H9 (cell line): Measurements from ENCODE around the gene ZNF341. TPM values are rescaled to one million over a fixed set of nuclear protein-coding genes. Genes with fewer than 3 reads are reported as not detected.

Experiments
- DNase-seq: peaks from one replicate; pipeline ENCODE4 v3.0.0-alpha.2; 2017
- H2AFZ ChIP-seq: one replicate; pipeline ENCODE4 v1.6.1; 2013; ENCODE audit warnings: mild to moderate bottlenecking, low read length, control low read depth, moderate library complexity
- H2AK5ac ChIP-seq: 2 replicates; pipeline ENCODE4 v1.6.1; 2013; ENCODE audit warnings: low read length, control low read depth, mixed read lengths; ENCODE audit not compliant: insufficient read length
- H2BK120ac ChIP-seq: one replicate; pipeline ENCODE4 v1.6.1; 2013; ENCODE audit warnings: low read depth, mild to moderate bottlenecking, low read length, control low read depth, inconsistent platforms; ENCODE audit not compliant: poor library complexity, severe bottlenecking
- H2BK12ac ChIP-seq: 2 replicates; pipeline ENCODE4 v1.6.1; 2013; ENCODE audit warnings: low read length, control low read depth, mixed read lengths, low read depth; ENCODE audit not compliant: insufficient read length
- H2BK15ac ChIP-seq: 2 replicates; pipeline ENCODE4 v1.6.1; 2013; ENCODE audit warnings: low read depth, low read length, control low read depth
- H2BK20ac ChIP-seq: one replicate; pipeline ENCODE4 v1.6.1; 2013; ENCODE audit warnings: low read depth, mild to moderate bottlenecking, low read length, control low read depth, inconsistent platforms; ENCODE audit not compliant: poor library complexity, severe bottlenecking
- H2BK5ac ChIP-seq: 2 replicates; pipeline ENCODE4 v1.6.1; 2013; ENCODE audit warnings: low read length, control low read depth, mixed read lengths; ENCODE audit not compliant: insufficient read length
- H3K14ac ChIP-seq: 2 replicates; pipeline ENCODE4 v1.6.1; 2013; ENCODE audit warnings: low read length, control low read depth; ENCODE audit not compliant: insufficient read depth
- H3K18ac ChIP-seq: 2 replicates; pipeline ENCODE4 v1.6.1; 2013; ENCODE audit warnings: low read depth, mild to moderate bottlenecking, mixed read lengths, low read length, control low read depth; ENCODE audit not compliant: insufficient read length
- H3K23ac ChIP-seq: 2 replicates; pipeline ENCODE4 v1.6.1; 2013; ENCODE audit warnings: low read length, control low read depth, mixed read lengths, low read depth; ENCODE audit not compliant: insufficient read length
- H3K23me2 ChIP-seq: 2 replicates; pipeline ENCODE4 v1.6.1; 2013; ENCODE audit warnings: low read depth, mild to moderate bottlenecking, mixed read lengths, low read length, control low read depth; ENCODE audit not compliant: insufficient read length, poor library complexity, severe bottlenecking
- H3K27ac ChIP-seq: 2 replicates; pipeline ENCODE4 v1.5.1; 2013; ENCODE audit warnings: low read length, control low read depth, mixed read lengths, low read depth; ENCODE audit not compliant: insufficient read length
- H3K27me3 ChIP-seq: 2 replicates; pipeline ENCODE4 v1.6.1; 2013; ENCODE audit warnings: low read length, control low read depth, inconsistent platforms; ENCODE audit not compliant: insufficient read depth
- H3K4ac ChIP-seq: 2 replicates; pipeline ENCODE4 v1.6.1; 2013; ENCODE audit warnings: low read depth, mild to moderate bottlenecking, control low read depth, inconsistent platforms, low read length, moderate library complexity
- H3K4me1 ChIP-seq: 2 replicates; pipeline ENCODE4 v1.6.1; 2013; ENCODE audit warnings: low read length, control low read depth, inconsistent platforms; ENCODE audit not compliant: insufficient read depth
- H3K4me2 ChIP-seq: 2 replicates; pipeline ENCODE4 v1.6.1; 2013; ENCODE audit warnings: low read length, control low read depth, mixed read lengths; ENCODE audit not compliant: insufficient read length, insufficient read depth
- H3K56ac ChIP-seq: 2 replicates; pipeline ENCODE4 v1.6.1; 2013; ENCODE audit warnings: low read depth, mild to moderate bottlenecking, mixed read lengths, low read length, control low read depth; ENCODE audit not compliant: insufficient read length
- H3K79me1 ChIP-seq: 2 replicates; pipeline ENCODE4 v1.6.1; 2013; ENCODE audit warnings: low read depth, mild to moderate bottlenecking, moderate library complexity, low read length, control low read depth, inconsistent platforms; ENCODE audit not compliant: insufficient read depth, poor library complexity, severe bottlenecking
- H3K79me2 ChIP-seq: 2 replicates; pipeline ENCODE4 v1.6.1; 2013; ENCODE audit warnings: low read length, control low read depth, inconsistent platforms; ENCODE audit not compliant: insufficient read depth
- H3K9ac ChIP-seq: 2 replicates; pipeline ENCODE4 v1.6.1; 2013; ENCODE audit warnings: low read length, control low read depth, mixed read lengths; ENCODE audit not compliant: insufficient read length; ENCODE audit errors: extremely low read depth
- H3K9me3 ChIP-seq: one replicate; pipeline ENCODE4 v1.6.1; 2013; ENCODE audit warnings: low read depth, low read length, inconsistent platforms; ENCODE audit not compliant: control insufficient read depth
- H3T11ph ChIP-seq: one replicate; pipeline ENCODE4 v1.6.1; 2013; ENCODE audit warnings: mild to moderate bottlenecking, low read length, control low read depth, inconsistent platforms
- H4K20me1 ChIP-seq: one replicate; pipeline ENCODE4 v1.6.1; 2013; ENCODE audit not compliant: control insufficient read depth, insufficient read length, insufficient read depth
- H4K5ac ChIP-seq: 2 replicates; pipeline ENCODE4 v1.6.1; 2013; ENCODE audit warnings: low read depth, mild to moderate bottlenecking, mixed read lengths, low read length, control low read depth; ENCODE audit not compliant: insufficient read length
- H4K8ac ChIP-seq: replicated peaks from 2 replicates; pipeline ENCODE4 v1.6.1; 2013; ENCODE audit warnings: low read length, control low read depth, mixed read lengths, low read depth; ENCODE audit not compliant: insufficient read length
- H4K91ac ChIP-seq: 2 replicates; pipeline ENCODE4 v1.6.1; 2013; ENCODE audit warnings: low read depth, mild to moderate bottlenecking, moderate library complexity, mixed read lengths, low read length, control low read depth; ENCODE audit not compliant: insufficient read length
- H3K27ac Mint-ChIP-seq, 3 experiments: 2 replicates in 2 of 3; 3 replicates in 1 of 3; pipeline ENCODE4 v1.8.0; 2020 to 2021; ENCODE audit warnings: mixed read lengths in 3 of 3, mild to moderate bottlenecking in 1 of 3, moderate library complexity in 1 of 3
- H3K27me3 Mint-ChIP-seq: 2 replicates; pipeline ENCODE4 v1.8.0; 2021; ENCODE audit warnings: low read depth, mild to moderate bottlenecking, moderate library complexity, mixed read lengths
- H3K36me3 Mint-ChIP-seq, 3 experiments: 2 replicates in 2 of 3; 3 replicates in 1 of 3; pipeline ENCODE4 v1.8.0; 2020 to 2021; ENCODE audit warnings: low read depth in 3 of 3, mixed read lengths in 3 of 3; ENCODE audit not compliant: insufficient read depth in 1 of 3
- H3K4me1 Mint-ChIP-seq, 2 experiments: 2 replicates each; pipeline ENCODE4 v1.8.0; 2020; ENCODE audit warnings: mixed read lengths in 2 of 2
- H3K4me3 Mint-ChIP-seq, 2 experiments: 2 replicates in 1 of 2; 3 replicates in 1 of 2; pipeline ENCODE4 v1.8.0; 2020 to 2021; ENCODE audit warnings: mild to moderate bottlenecking in 2 of 2, mixed read lengths in 2 of 2, moderate library complexity in 1 of 2
- H3K9me3 Mint-ChIP-seq, 2 experiments: 2 replicates in 1 of 2; 3 replicates in 1 of 2; pipeline ENCODE4 v1.8.0; 2020; ENCODE audit warnings: mild to moderate bottlenecking in 2 of 2, mixed read lengths in 2 of 2, moderate library complexity in 1 of 2
- WGBS: extraction: QIAGEN DNeasy Blood & Tissue Kit; methylation state at CpG from one replicate; pipeline ENCODE4 v1.1.7; 2013; ENCODE audit warnings: missing lambda C conversion rate, low lambda C conversion rate, mixed read lengths; ENCODE audit not compliant: insufficient read length; ENCODE audit errors: extremely low coverage; 5-methylcytosine and 5-hydroxymethylcytosine counted together
- total RNA-seq: library from RNA; stranded (reverse); gene quantifications from 2 replicates; pipeline ENCODE4 v1.2.1, GENCODE V29; 2021
- TF ChIP-seq, protein P1 (sequence below): fragments of 200-600 bp; sonication (generic); conservative IDR thresholded peaks from 3 replicates; pipeline ENCODE4 v1.8.0; 2021; ENCODE audit warnings: antibody characterized with exemption, mild to moderate bottlenecking

The ZNF341 gene
- total RNA-seq, 1 experiment from 2014 or later, result 5.2 TPM

DNA sequence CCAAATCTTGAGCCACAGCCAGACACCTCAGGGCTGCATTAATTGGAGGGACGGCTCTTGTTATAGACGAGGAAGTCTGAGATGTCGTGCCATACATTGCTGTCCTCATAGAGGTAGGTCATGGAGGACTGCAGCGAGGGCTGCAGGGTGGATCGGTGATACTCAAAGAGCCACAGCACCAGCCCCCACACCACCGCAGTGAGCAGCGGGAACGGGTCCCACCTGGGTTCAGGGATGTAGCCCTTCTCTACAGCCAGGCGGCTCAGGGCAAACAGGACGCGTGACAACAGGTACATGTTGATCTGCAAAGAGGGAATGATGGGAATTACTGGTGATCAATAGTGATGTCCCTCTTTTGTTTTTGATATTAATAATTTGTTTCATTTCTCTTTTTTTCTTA lies 24.1 kb upstream of the ZNF341 start:
- H2BK120ac ChIP-seq, result no peak overlapping the region
- peaks cover 2 to 6% (median 4%) of the 10 kb centered on the region in 3 experiments; a peak in 3 of 7 replicates for H3K36me3 Mint-ChIP-seq
- no CpG with 5 or more reads among the region's 11 CpGs for WGBS

More for the DNA sequence above, 24.1 kb upstream of the ZNF341 start:
- no peak overlapping the region for H3K27ac ChIP-seq
- no peak overlapping the region for H2BK20ac ChIP-seq
- Mint-ChIP-seq H3K4me1 (peaks cover 13 to 25% of the 10 kb centered on the region in 2 experiments), H3K27ac (peak overlapping the region in 1 of 3 experiments; percentile 35; a peak in 1 of 7 replicates), H3K4me3 (no peak overlapping the region), H3K27me3 (peaks cover 3% of the 10 kb centered on the region; the same call in 1 of the 2 replicates), H3K9me3 (peaks cover 0 to 11% of the 10 kb centered on the region in 2 experiments; a peak in 3 of 5 replicates)
- no peak overlapping the region for H4K8ac ChIP-seq
- H2AFZ ChIP-seq, result no peak overlapping the region
- H2BK15ac ChIP-seq, result no peak overlapping the region
- H3T11ph ChIP-seq, result no peak overlapping the region
- no peaks in the 10 kb centered on the region for H3K23me2 ChIP-seq
- no peaks in the 10 kb centered on the region; the same call in 1 of the 2 replicates for H3K4me1 ChIP-seq
- H3K79me1 ChIP-seq, result no peaks in the 10 kb centered on the region
- H3K79me2 ChIP-seq, result no peaks in the 10 kb centered on the region
- H4K5ac ChIP-seq, result no peak overlapping the region
- no peaks in the 10 kb centered on the region for H3K9me3 ChIP-seq
- DNase-seq, result no peak
- no peak overlapping the region for H3K9ac ChIP-seq
- H2BK12ac ChIP-seq, result no peak overlapping the region
- H3K18ac ChIP-seq, result no peak overlapping the region
- H2AK5ac ChIP-seq, result no peak overlapping the region
- no peak overlapping the region for H3K4ac ChIP-seq
- no peak overlapping the region for H2BK5ac ChIP-seq
- no peaks in the 10 kb centered on the region for H4K20me1 ChIP-seq
- H3K27me3 ChIP-seq, result no peaks in the 10 kb centered on the region
- H3K4me2 ChIP-seq, result no peak overlapping the region
- no peak overlapping the region for H3K56ac ChIP-seq
- no peak overlapping the region for H3K14ac ChIP-seq
- no peak overlapping the region for H4K91ac ChIP-seq
- TF ChIP-seq, protein P1, sequence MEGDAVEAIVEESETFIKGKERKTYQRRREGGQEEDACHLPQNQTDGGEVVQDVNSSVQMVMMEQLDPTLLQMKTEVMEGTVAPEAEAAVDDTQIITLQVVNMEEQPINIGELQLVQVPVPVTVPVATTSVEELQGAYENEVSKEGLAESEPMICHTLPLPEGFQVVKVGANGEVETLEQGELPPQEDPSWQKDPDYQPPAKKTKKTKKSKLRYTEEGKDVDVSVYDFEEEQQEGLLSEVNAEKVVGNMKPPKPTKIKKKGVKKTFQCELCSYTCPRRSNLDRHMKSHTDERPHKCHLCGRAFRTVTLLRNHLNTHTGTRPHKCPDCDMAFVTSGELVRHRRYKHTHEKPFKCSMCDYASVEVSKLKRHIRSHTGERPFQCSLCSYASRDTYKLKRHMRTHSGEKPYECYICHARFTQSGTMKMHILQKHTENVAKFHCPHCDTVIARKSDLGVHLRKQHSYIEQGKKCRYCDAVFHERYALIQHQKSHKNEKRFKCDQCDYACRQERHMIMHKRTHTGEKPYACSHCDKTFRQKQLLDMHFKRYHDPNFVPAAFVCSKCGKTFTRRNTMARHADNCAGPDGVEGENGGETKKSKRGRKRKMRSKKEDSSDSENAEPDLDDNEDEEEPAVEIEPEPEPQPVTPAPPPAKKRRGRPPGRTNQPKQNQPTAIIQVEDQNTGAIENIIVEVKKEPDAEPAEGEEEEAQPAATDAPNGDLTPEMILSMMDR, result no peak
- no peak overlapping the region for H3K23ac ChIP-seq
